ENCODE data around the gene RAB9A.
"Not testable (repeated sequence)": the region's sequence is repeated elsewhere in the genome, so short reads cannot be mapped to it uniquely, and the experiment has no call there.

RAB9A gene, protein sequence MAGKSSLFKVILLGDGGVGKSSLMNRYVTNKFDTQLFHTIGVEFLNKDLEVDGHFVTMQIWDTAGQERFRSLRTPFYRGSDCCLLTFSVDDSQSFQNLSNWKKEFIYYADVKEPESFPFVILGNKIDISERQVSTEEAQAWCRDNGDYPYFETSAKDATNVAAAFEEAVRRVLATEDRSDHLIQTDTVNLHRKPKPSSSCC

DNA sequence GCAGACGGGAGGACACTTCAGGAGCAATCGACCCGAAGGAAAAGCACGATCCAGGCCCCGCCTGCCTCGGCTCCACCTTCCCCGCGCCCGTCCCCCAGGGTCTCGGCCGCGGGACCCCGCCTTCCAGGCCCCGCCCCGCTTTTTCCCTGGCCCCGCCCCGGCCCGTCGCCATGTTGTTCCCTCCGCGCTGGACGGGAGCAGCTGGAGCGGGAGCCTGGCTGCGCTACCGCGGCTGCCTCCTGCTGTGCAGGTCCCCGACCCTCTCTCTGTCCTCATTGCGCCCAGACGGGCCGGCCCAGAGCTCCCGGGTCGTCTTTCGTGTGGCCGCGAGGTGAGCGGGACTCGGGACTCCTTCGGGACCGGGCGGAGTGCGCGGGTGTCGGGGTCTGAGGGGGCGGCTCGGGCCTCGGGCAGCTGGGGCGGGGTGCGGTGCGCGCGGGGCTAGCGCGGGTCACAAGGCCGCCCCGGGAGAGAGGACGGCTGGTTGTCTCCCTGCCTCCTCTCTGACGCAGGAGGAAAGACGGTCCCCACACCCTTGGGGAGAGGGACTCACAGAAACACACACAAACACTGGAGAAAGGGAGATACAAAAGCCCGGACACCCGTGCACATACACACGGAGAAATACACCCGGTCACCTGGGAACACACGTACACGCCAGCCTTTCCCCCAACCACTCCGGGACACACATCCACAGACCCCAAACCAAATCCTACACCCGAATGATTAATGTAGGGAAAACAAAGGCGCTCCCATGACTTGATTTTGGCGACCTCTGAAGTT, at the start of gene RAB9A:
Gene RAB9A, plus strand, starts transcription at position 171 of the 783 bp plus-strand sequence. CDS start 19,619 bp downstream, outside the sequence.
- DNase-seq (ENCODE audit: low read depth): peak; percentile 81

DNA sequence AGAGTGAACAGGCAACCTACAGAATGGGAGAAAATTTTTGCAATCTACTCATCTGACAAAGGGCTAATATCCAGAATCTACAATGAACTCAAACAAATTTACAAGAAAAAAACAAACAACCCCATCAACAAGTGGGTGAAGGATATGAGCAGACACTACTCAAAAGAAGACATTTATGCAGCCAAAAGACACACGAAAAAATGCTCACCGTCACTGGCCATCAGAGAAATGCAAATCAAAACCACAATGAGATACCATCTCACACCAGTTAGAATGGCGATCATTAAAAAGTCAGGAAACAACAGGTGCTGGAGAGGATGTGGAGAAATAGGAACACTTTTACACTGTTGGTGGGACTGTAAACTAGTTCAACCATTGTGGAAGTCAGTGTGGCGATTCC, 47.2 kb upstream of the RAB9A start:
- DNase-seq (ENCODE audit: low read depth): not testable (repeated sequence)

DNA sequence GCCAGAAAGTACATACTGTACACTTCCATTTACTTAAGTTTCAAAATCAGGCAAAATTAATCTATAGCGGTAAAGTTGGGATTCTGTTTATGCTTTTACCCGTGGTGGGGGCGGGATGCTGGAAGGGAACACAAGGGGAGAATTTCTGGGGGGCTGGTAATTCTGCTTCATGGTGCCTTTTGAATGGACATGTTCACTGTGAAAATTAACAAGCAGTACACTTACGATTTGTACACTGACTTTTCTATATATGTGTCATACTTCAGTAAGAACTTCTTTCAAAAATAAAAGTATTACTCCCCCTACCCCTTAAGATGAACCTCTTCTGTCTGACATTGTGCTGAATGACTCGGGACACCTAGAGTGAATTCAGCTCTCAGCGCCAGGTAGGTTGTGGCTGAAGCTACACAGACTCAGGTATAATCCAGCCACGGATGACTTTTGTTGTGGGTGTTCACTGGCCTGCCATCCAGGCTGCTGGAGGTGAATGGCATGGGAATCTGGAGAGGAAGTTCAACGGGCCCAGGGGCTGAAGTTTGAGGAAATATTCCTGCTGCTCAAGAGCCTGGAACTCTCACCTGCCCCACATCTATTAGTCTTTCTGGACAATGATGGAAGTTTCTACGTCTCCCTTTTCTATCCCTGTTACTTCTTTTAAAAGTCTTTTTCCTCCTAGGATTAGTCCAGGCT, 43.3 kb upstream of the RAB9A start:
- DNase-seq (ENCODE audit: low read depth): no peak

DNA sequence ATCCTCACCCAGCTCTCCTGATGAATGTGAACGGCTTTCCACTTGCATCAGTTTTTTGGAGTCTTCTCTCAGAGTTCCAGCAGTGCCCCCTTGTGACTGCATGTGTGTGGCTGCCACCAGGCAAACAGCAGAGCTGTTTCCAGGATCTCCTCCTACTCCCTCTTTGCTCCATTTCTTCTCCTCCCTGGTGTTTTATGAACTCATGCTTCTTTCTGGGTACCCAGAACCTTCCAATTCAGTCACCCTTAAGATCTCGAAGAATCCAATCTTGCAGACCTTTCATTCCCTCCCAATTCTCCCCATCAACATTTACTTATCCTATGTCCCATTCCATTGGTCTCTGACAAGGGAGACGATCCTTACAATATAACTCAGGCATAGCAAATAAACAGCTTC, 42.8 kb upstream of the RAB9A start:
- DNase-seq (ENCODE audit: low read depth): peak; percentile 11

DNA sequence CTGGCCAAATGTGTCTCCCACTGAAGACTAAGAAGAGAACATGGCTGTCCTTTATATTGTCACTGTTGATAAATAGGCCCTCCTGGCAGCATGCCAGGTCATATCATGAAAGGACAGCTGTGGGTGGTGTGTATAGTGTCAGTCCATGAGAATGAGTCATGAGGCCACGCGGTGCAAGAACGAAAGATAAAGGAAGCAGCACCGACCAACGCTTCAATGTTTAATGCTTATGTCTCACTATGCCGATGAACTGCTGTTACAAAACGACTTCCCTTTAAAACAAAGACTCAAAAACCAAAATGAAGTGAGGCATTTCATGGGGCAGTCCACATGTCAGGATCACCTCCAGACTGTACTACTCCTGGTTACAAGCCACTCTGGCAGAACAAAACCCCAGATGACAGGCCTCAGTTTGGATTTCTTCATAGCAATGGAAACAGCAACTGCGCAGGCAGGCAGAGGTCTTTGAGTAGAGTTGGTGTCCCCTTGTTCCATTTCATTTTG, 41.2 kb upstream of the RAB9A start:
- peak; percentile 44 for DNase-seq (ENCODE audit: low read depth)

DNA sequence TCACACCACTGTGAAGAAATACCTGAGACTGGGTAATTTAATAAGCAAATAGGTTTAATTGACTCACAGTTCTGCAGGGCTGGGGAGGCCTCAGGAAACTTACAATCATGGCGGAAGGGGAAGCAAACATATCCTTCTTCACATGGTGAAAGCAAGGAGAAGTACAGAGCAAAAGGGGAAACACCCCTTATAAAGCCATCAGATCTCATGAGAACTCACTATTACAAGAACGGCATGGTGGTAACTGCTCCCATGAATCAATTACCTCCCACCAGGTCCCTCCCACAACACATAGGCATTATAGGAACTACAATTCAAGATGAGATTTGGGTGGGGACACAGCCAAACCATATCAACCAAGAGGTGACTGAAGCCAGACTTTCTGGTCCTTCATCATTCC, 40.6 kb upstream of the RAB9A start:
- not testable (repeated sequence) for DNase-seq (ENCODE audit: low read depth)

DNA sequence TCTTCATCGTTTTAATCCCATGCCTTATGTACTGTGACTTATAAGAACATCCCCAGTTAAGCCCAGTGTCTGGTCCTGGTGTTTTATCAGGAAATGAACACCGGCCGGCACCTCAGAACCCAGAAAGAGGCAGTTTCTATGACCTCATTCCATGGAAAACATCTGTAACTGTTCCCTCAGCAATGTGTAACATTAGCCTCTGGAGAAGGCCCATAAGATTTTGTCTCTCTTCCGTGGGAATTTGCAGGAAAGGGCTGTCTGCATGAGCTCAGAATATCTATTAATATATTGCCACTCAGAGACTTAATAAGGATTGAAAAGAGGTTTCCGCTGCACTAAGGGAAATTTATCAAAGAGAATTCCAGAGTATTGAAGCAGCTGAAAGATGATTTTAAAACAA, 39.1 kb upstream of the RAB9A start:
- no peak for DNase-seq (ENCODE audit: low read depth)

DNA sequence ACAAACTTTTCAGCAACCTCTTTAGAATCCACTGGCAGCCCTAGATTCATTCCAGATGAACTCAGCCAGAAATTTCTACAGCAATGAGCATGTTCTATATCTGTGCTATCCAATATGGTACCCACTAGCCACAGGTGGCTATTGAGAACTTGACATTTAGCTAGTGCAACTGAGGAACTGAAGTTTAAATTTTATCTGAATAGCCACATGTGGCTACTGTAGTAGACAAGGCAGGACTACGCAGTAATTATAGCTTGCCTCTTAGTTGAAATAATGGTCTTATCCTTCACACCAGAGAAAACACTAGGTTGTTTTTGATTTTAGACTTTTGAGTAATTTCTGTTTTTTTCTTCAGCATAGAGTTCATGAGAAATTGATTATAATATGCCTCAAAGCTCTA, 38.6 kb upstream of the RAB9A start:
- no peak for DNase-seq (ENCODE audit: low read depth)

DNA sequence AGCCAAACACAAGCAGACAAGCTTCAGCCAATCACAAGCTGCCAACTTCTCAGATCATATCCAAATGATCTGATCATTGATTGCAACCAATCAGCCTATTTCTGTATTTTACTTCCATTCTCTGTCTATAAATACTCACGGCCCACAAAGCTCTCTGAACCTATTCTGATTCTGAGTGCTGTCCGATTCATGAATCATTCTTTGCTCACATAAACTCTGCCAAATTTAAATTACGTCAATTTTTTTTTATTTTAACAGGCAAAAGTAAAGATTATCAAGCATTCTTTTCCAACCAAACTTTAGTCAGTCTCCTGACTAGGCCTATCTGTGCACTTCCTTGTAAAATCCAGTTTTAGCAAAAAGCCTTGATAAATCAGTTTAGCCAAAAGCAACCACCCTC, 37.8 kb upstream of the RAB9A start:
- no peak for DNase-seq (ENCODE audit: low read depth)

DNA sequence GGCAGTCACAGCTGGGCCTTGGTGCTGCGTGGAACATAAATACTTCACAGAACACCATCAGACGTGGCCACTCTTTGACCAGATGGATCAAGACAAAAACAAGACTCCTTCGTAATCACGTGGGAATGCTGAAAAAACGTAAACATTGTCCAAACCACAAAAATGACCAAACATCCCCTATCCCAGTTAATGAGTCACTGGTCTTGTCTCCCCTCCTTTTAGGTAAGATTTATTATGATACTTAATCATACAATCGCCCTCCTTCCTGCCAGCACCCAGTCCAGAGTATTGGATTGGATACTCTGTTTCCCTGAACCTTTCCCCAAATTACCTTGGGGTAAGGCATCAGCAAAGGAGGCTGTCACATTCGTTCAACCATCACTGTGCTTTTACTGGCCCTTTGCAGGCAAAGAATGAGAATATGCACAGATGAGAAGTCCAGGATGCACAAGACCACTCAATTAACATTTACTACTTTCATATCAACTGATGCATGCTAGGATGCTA, 36.6 kb upstream of the RAB9A start:
- no peak for DNase-seq (ENCODE audit: low read depth)

DNA sequence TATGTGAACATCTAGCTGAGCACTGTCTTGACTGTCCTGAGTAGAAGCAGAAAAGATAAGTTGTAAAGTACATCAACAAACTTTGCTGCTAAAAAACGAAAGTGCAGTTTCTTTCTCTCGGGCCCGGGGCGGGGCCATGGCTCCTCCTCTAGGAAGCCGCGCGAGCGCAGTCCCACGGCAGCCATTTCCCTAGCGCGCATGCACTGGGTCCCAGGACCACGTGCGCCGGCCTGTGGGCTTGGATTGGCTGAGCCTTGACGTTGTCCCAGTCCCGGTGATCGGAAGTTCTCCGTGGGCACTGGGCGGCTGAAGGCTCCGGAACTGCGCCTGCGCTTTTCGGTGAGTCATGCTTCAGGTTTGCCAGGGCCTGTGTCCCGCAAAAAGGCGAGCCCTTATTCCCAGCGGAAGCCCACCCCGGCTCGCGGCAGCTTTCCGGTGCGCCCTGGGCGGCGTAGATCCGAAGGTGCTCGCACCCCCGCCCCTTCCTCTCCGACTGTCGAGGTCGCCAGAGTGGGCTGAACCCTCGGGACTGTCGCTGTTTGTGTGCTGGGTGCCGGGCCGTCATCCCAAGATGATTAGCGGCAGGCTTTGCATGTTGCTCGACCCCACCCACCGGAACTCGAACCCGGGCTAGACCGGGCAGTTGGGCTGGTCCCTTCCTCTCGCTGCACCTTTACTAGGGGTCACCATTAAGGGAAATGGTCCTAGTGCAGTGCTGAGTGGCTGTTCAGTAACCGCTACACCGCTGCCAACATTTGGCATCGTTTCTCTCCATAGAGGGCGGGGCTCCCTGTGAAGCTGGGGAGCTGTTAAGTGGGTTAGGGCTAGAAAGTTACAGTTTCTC, 35.9 kb upstream of the RAB9A start, which contains the start of gene TCEANC:
Gene TCEANC, plus strand, starts transcription at position 292 of the 844 bp plus-strand sequence. CDS start 9,368 bp downstream, outside the sequence.
- peak; percentile 87 for DNase-seq (ENCODE audit: low read depth)

DNA sequence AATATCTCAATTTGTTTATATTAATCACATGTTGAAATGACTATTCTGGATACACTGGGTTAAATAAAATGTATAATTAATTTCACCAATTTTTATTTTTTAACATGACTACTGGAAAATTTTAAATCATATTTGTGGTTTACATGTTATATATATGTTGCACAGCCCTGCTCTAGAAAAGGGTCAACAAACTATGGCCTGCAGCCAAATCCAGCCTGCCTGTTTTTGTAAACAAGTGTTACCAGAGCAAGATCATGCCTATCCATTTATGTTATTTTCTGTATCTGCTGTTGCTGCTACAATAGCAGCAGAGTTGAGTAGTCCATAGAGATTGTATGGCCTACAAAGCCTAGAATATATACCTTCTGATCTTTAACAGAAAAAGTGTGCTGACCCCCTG, 34.8 kb upstream of the RAB9A start:
- DNase-seq (ENCODE audit: low read depth): no peak

DNA sequence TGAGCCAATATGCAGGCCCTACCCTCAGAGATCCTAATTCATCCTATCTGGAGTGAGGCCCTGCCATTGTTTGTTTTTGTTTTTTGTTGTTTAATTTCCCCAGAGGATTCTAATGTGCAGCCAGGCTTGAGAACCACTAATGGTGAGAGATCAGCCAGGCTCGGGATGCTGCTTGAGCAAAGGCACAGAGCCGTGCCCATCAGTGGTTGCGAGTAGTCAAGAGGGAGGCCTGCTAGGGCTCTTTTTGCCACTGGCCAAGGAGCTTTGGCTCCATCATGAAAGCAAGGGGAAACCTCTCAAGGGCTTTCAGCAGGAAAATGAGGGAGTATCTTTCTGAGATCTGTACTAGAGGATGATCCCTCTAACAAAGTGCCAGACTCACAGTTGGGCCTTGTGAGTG, 33.3 kb upstream of the RAB9A start:
- no peak for DNase-seq (ENCODE audit: low read depth)

DNA sequence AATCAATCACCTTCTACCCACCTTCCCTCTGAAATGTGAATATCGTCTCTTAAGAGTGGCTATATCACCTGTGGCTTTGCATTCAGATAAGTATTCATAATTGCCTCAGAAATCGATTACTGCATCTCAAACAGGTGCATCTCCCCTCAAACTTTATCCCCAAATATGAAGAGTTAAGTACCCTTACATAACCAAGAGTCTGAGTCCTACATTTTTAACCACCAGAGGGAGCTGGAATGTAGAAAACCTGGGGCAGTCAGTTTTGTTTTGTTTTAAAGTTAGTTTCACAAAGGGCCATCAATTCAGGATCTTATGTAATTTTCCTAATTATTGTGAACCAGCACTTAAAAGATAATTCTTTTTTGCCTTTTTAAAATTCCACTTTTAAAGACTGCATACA, 30.3 kb upstream of the RAB9A start:
- DNase-seq (ENCODE audit: low read depth): no peak

DNA sequence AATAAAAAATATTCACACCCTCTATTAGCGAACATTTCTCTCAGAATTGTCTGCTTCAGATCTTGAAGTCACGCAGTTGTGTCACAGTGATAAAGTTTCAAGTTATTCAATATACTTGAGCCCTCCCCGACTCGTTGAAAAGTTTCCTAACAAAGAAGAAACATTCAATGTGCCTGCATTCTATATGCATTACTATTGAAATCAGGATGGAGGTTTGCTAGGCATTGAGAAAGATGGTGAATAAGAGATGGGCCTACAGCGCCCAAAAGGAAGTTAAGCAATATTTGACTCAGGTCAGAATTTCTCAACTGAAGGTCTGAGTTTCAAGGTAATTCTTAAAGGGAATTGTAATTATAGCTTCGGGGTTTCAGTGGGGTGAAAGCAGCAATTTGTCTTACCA, 29.9 kb upstream of the RAB9A start:
- no peak for DNase-seq (ENCODE audit: low read depth)

DNA sequence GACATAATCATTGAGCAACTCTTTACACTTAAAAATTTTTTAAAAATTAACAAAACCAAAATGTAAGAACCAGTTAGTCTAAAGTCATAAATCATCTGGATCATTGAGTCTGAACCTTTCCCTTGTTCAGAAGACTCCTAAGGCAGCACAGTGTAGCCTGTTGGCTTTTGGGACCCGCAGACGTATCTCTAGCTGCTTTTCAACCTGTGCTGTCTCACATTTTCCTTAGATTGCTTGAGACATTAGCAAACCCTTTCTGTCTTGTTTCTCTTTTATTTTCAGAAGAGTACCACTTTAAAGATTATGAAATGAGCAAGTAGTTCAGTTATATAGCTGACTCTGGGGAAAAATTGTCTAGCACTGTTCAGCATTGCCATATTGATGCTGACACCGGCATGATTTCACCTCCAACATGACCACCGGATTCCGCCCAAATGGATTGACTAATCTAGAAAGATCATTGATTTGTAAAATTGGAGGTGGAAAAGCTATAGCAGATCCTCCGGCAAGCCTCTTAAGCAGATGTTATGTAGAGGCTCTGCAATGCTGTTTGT, 27.1 kb upstream of the RAB9A start:
- DNase-seq (ENCODE audit: low read depth): no peak

DNA sequence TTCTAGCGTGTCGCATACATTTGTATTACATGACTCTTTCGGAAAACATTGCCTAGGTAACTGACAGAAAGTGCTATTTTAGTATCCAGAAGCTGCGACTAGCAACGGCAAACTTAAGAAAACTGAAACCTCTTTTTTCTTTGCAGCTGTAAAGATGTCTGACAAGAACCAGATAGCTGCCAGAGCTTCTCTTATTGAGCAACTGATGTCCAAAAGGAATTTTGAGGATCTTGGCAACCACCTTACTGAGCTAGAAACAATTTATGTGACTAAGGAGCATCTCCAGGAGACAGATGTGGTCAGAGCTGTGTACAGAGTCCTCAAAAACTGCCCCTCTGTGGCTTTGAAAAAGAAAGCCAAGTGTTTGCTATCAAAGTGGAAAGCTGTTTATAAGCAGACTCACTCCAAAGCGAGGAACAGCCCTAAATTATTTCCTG, 26.6 kb upstream of the RAB9A start:
- DNase-seq (ENCODE audit: low read depth): no peak

DNA sequence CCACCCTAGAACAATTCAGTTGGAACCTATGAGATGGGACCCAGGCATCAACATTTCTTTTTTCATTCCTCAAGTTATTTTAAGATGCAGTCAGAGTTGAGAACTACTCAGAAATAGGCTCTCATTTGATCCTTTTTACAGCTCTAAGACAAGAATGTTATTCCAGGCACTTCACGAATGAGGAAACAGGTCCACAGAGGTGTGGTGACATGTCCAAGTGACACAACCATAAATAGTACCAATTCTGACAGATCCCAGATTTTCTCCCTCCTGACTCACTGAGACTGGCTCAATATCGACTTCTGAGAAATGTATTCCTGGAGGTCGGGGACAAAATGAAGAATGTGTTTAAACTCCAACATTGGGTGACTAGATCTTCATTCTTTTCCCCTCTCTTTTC, 24.9 kb upstream of the RAB9A start:
- no peak for DNase-seq (ENCODE audit: low read depth)

DNA sequence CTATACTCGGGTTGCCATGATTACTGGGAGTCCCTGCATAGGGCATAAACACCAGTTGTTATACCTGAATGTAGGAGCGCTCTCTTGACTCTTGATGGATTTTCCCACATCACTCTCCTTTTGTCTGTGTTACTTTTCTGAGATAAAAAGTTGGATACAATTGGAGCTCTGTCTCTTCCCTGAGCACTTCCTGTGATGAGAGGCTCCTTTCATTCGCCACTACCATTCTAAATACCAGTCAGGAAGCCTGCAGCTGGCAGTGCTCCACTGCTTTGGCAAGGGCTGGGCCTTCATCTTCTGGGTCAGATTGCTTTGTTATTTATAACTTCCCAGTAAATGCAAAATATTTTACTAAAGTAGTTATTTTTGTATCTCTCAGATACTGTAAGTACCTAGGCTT, 22.1 kb upstream of the RAB9A start:
- no peak for DNase-seq (ENCODE audit: low read depth)

DNA sequence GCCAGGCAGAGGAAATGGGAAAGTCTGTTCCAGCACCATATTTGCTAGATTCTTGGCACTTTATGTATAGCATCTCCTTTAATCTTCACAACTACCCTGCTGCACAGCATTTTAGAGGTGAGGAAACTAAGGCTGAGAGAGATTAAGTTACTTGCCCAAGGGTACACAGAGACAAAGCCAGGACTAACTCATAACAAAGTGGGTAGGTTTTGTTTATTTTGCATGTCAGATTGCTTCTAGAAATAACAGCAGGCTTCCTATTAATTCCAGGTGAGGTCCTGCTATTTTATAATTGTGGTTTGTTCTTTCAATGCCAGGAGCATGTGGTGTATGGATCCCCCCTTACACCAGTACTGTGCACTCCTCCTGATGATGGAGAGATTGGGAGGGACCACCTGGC, 21.0 kb upstream of the RAB9A start:
- DNase-seq (ENCODE audit: low read depth): no peak

DNA sequence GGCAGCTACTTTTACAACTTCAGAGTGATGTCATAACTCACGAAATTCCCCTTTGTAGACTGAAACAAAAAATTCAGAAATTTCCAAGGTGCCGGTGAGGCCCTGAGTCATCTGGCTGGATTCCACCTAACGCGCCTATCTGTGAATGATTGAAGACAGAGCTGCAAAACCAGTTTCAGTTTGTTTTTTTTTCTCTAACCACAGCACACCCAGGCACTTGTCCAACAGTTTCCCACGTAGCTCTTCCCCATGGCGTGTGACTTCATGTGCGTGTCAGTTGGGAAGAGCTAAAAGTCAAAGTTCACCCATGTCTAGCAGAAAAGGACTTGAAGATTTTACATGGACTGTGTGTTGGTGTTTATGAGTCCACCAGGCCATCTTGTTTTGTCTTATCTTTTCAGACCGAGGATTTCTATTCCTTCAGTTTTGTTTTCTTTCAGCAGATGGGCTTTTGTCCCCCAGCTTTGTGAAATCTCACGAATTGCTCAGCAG, 19.6 kb upstream of the RAB9A start:
- DNase-seq (ENCODE audit: low read depth): peak; percentile 31
